A549 (cell line): Measurements from ENCODE around the gene ZNF10. TPM values are rescaled to one million over a fixed set of nuclear protein-coding genes. Genes with fewer than 3 reads are reported as not detected.
A peak's percentile ranks its signal among the peaks of the same experiment; 100 is the strongest.

Experiments used
- ATAC-seq, 2 experiments: fragments of 200-7000 bp in 1 of 2; fragments of >200 bp in 1 of 2; cut with Nextera tagmentation in 1 of 2; cut with Tn5 transposase in 1 of 2; 3 replicates each; pipeline versions ENCODE4 v1.8.0 to v1.9.1; 2018 to 2020; ENCODE audit warnings: mild to moderate bottlenecking in 1 of 2, moderate library complexity in 1 of 2
- CTCF ChIA-PET: fragments of 300-600 bp; sonication (Branson Sonifier 250); formaldehyde crosslinking; extraction: SDS; loops from one replicate; lab custom pipeline; 2021; ENCODE audit warnings: antibody characterized with exemption, inconsistent platforms; lab: Yijun Ruan, JAX
- POLR2A ChIA-PET: fragments of 350-600 bp; formaldehyde crosslinking; extraction: SDS; loops from one replicate; lab custom pipeline; 2021; ENCODE audit warnings: antibody characterized with exemption, inconsistent platforms; lab: Yijun Ruan, JAX
- DNase-seq, 2 experiments: peaks; one replicate each; pipeline versions ENCODE4 v3.0.0 to v3.0.0-alpha.2; 2011 to 2016; ENCODE audit warnings: low read depth in 1 of 2, low spot score in 1 of 2
- FAIRE-seq: peaks from 2 replicates; lab custom pipeline; 2011; peaks lifted over from hg19 to GRCh38; lab: Jason Lieb, UNC
- H3K27ac ChIP-seq, 2 experiments: fragments of >200 bp; sonication (Bioruptor Twin); formaldehyde crosslinking; 3 replicates each; pipeline ENCODE4 v1.5.1; 2016 to 2017
- H3K4me1 ChIP-seq: fragments of >200 bp; sonication (Bioruptor Twin); formaldehyde crosslinking; 3 replicates; pipeline ENCODE4 v1.6.1; 2016
- H3K4me2 ChIP-seq: fragments of >200 bp; sonication (Bioruptor Twin); formaldehyde crosslinking; 3 replicates; pipeline ENCODE4 v1.6.1; 2016
- H3K4me3 ChIP-seq: fragments of >200 bp; sonication (Bioruptor Twin); formaldehyde crosslinking; 3 replicates; pipeline ENCODE4 v1.5.1; 2016
- H3K9me3 ChIP-seq: fragments of >200 bp; sonication (Bioruptor Twin); formaldehyde crosslinking; 3 replicates; pipeline ENCODE4 v1.6.1; 2016
- CEBPB ChIP-seq, 2 experiments: fragments of >200 bp in 1 of 2; sonication (Bioruptor Twin) in 1 of 2; formaldehyde crosslinking in 1 of 2; IDR thresholded peaks; 2 replicates each; pipeline ENCODE4 v1.6.1; 2012 to 2016
- CHD4 ChIP-seq: fragments of 200-600 bp; sonication (generic); IDR thresholded peaks from 2 replicates; pipeline ENCODE4 v1.6.1; 2016; ENCODE audit warnings: antibody characterized with exemption, mild to moderate bottlenecking, borderline replicate concordance
- EP300 ChIP-seq, 2 experiments: fragments of >200 bp; sonication (Bioruptor Twin); formaldehyde crosslinking; IDR thresholded peaks; 2 replicates in 1 of 2; 3 replicates in 1 of 2; pipeline ENCODE4 v1.6.1; 2016 to 2017
- FOSL2 ChIP-seq, 2 experiments: fragments of 450-650 bp in 1 of 2; fragments of >200 bp in 1 of 2; sonication (Bioruptor Twin) in 1 of 2; formaldehyde crosslinking; IDR thresholded peaks; 2 replicates each; pipeline versions ENCODE4 v1.5.0 to v1.6.1; 2016 to 2020; ENCODE audit warnings: mild to moderate bottlenecking in 1 of 2, moderate library complexity in 1 of 2
- HOXA7 ChIP-seq: fragments of 250-450 bp; sonication (Bioruptor Pico); IDR thresholded peaks from 2 replicates; pipeline ENCODE4 v1.5.0; 2020; ENCODE audit warnings: mild to moderate bottlenecking, moderate library complexity
- MAFK ChIP-seq: fragments of 450-650 bp; IDR thresholded peaks from 2 replicates; pipeline ENCODE4 v1.6.1; 2014; ENCODE audit not compliant: partially characterized antibody
- MYC ChIP-seq: IDR thresholded peaks from 2 replicates; pipeline ENCODE4 v1.6.1; 2012; ENCODE audit warnings: mild to moderate bottlenecking, inconsistent platforms, low read length, improper control_type of control experiment, borderline replicate concordance
- NFE2L2 ChIP-seq: fragments of 150-350 bp; conservative IDR thresholded peaks from 2 replicates; pipeline ENCODE4 v1.6.1; 2014; ENCODE audit warnings: low read length
- NPAS2 ChIP-seq: fragments of 250-450 bp; sonication (Bioruptor Pico); IDR thresholded peaks from 2 replicates; pipeline ENCODE4 v1.8.0; 2022; ENCODE audit warnings: mild to moderate bottlenecking, moderate library complexity, borderline replicate concordance
- NR3C1 ChIP-seq: fragments of >200 bp; sonication (Bioruptor Twin); formaldehyde crosslinking; IDR thresholded peaks from 3 replicates; pipeline ENCODE4 v1.6.1; 2017
- PHF8 ChIP-seq: fragments of 200-600 bp; sonication (generic); IDR thresholded peaks from 2 replicates; pipeline ENCODE4 v1.6.1; 2016; ENCODE audit warnings: low read depth, mild to moderate bottlenecking, antibody characterized with exemption, moderate library complexity, borderline replicate concordance
- POLR2A ChIP-seq: IDR thresholded peaks from 2 replicates; pipeline ENCODE4 v1.6.1; 2012; ENCODE audit warnings: mild to moderate bottlenecking, low read length
- RNF2 ChIP-seq: fragments of 200-600 bp; sonication (generic); IDR thresholded peaks from 2 replicates; pipeline ENCODE4 v1.6.1; 2016; ENCODE audit warnings: low read depth, mild to moderate bottlenecking, antibody characterized with exemption, moderate library complexity, borderline replicate concordance
- SMC3 ChIP-seq: fragments of >200 bp; sonication (Bioruptor Twin); formaldehyde crosslinking; IDR thresholded peaks from 3 replicates; pipeline ENCODE4 v1.6.1; 2018; ENCODE audit warnings: inconsistent platforms
- TP53 ChIP-seq: fragments of 250-450 bp; sonication (Bioruptor Pico); IDR thresholded peaks from 2 replicates; pipeline ENCODE4 v1.5.0; 2021; ENCODE audit warnings: mild to moderate bottlenecking, moderate library complexity
- ZNF302 ChIP-seq: fragments of 250-450 bp; sonication (Bioruptor Pico); IDR thresholded peaks from 2 replicates; pipeline ENCODE4 v1.9.0; 2021; ENCODE audit warnings: inconsistent platforms, mild to moderate bottlenecking, moderate library complexity
- ZSCAN20 ChIP-seq: fragments of 250-450 bp; sonication (Bioruptor Pico); IDR thresholded peaks from 2 replicates; pipeline ENCODE4 v1.8.0; 2022; ENCODE audit warnings: mild to moderate bottlenecking, moderate library complexity
- WGBS: methylation state at CpG from one replicate; pipeline ENCODE4 v1.1.6; 2017; ENCODE audit errors: missing lambda C conversion rate; 5-methylcytosine and 5-hydroxymethylcytosine counted together
- polyA plus RNA-seq, 4 experiments: library from polyadenylated mRNA; depleted of rRNA in 3 of 4; stranded (reverse); fragments of >200 nt; fragmentation: RNase III in 1 of 4; extraction: RNeasy Plus Mini Kit Qiagen cat#74134 plus additional on column Dnase treatment in 1 of 4; gene quantifications; 2 replicates in 3 of 4; 3 replicates in 1 of 4; pipeline ENCODE4 v1.2.3, GENCODE V29; 2011 to 2017
- TF ChIP-seq, protein P1 (sequence below): fragments of 200-600 bp; sonication (generic); IDR thresholded peaks from 2 replicates; pipeline ENCODE4 v1.6.1; 2016; ENCODE audit warnings: antibody characterized with exemption, mild to moderate bottlenecking, moderate library complexity
- TF ChIP-seq, protein P2 (sequence below): IDR thresholded peaks from 2 replicates; pipeline ENCODE4 v1.6.1; 2012; ENCODE audit warnings: low read depth, borderline replicate concordance
- TF ChIP-seq, protein P3 (sequence below): fragments of >200 bp; sonication (Bioruptor Twin); formaldehyde crosslinking; IDR thresholded peaks from 3 replicates; pipeline ENCODE4 v1.5.1; 2016
- TF ChIP-seq, protein P4 (sequence below): fragments of 250-450 bp; sonication (Bioruptor Pico); IDR thresholded peaks from 2 replicates; pipeline ENCODE4 v1.5.0; 2021; ENCODE audit warnings: mild to moderate bottlenecking, moderate library complexity, borderline replicate concordance
- TF ChIP-seq, protein P5 (sequence below): IDR thresholded peaks from 2 replicates; pipeline ENCODE4 v1.6.1; 2012

ZNF10 gene
- polyA plus RNA-seq, 2 of the 4 experiments (the other 2 are of a cell fraction) = 2.0 to 4.1 TPM

DNA sequence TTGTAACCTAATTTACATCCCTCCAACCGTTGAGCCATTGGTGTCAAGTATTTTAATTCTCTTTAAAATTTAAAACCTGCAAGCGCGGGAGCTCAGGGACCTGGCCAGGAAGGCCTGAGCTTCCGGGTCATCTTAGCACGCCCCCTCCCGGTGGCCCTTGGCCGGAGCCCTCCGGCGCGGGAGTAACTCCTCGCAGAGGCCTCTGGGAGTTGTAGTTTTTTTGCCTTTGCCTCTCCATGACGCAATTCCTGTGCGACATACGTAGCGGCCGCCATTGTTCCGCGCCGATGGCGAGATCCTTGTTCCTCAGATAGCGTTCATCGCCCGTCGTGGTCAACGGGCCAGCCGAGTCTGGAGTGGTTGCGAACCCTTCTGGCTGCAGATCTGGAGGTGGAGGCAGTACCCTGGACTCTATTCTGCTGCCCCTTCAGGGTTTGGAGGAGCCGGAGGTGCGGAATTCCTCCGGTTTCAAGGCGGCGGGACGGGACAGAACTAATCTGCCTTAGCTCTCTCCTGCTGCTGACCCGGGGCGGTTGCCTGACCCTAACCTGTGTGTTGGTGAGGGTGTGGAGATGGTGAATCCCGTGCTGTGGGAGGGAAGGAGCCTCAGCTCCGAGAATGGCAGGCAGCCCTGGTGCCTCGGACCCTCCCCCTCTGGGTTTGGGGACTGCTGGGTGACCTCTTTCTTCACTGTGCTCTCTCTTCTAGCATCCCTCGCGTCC, 51.0 kb downstream of the ZNF10 start, which contains the start of gene ZNF268 (continued):
- TF ChIP-seq MYC = peak; percentile 65; the same call in 1 of the 2 replicates
- no peak for TF ChIP-seq ZSCAN20 (CRISPR knock-in tag)
- TF ChIP-seq, protein P1, sequence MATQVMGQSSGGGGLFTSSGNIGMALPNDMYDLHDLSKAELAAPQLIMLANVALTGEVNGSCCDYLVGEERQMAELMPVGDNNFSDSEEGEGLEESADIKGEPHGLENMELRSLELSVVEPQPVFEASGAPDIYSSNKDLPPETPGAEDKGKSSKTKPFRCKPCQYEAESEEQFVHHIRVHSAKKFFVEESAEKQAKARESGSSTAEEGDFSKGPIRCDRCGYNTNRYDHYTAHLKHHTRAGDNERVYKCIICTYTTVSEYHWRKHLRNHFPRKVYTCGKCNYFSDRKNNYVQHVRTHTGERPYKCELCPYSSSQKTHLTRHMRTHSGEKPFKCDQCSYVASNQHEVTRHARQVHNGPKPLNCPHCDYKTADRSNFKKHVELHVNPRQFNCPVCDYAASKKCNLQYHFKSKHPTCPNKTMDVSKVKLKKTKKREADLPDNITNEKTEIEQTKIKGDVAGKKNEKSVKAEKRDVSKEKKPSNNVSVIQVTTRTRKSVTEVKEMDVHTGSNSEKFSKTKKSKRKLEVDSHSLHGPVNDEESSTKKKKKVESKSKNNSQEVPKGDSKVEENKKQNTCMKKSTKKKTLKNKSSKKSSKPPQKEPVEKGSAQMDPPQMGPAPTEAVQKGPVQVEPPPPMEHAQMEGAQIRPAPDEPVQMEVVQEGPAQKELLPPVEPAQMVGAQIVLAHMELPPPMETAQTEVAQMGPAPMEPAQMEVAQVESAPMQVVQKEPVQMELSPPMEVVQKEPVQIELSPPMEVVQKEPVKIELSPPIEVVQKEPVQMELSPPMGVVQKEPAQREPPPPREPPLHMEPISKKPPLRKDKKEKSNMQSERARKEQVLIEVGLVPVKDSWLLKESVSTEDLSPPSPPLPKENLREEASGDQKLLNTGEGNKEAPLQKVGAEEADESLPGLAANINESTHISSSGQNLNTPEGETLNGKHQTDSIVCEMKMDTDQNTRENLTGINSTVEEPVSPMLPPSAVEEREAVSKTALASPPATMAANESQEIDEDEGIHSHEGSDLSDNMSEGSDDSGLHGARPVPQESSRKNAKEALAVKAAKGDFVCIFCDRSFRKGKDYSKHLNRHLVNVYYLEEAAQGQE = 0 out of 2 replicates have a peak, but pooled peaks have one; percentile 18
- peak in 1 of 2 experiments; percentile 70; a peak in 1 of 4 replicates for TF ChIP-seq CEBPB (IDR thresholded peaks at IDR 0.05)
- TF ChIP-seq, protein P2, sequence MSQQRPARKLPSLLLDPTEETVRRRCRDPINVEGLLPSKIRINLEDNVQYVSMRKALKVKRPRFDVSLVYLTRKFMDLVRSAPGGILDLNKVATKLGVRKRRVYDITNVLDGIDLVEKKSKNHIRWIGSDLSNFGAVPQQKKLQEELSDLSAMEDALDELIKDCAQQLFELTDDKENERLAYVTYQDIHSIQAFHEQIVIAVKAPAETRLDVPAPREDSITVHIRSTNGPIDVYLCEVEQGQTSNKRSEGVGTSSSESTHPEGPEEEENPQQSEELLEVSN = peak; percentile 52; the same call in 1 of the 2 replicates
- no peak for TF ChIP-seq FOSL2 (IDR thresholded peaks at IDR 0.05)
- TF ChIP-seq FOSL2 (CRISPR knock-in tag; IDR thresholded peaks at IDR 0.05) = peak; percentile 26; the same call in 1 of the 2 replicates
- TF ChIP-seq TP53 (CRISPR knock-in tag) = no peak
- no peak for TF ChIP-seq RNF2
- TF ChIP-seq, protein P3, sequence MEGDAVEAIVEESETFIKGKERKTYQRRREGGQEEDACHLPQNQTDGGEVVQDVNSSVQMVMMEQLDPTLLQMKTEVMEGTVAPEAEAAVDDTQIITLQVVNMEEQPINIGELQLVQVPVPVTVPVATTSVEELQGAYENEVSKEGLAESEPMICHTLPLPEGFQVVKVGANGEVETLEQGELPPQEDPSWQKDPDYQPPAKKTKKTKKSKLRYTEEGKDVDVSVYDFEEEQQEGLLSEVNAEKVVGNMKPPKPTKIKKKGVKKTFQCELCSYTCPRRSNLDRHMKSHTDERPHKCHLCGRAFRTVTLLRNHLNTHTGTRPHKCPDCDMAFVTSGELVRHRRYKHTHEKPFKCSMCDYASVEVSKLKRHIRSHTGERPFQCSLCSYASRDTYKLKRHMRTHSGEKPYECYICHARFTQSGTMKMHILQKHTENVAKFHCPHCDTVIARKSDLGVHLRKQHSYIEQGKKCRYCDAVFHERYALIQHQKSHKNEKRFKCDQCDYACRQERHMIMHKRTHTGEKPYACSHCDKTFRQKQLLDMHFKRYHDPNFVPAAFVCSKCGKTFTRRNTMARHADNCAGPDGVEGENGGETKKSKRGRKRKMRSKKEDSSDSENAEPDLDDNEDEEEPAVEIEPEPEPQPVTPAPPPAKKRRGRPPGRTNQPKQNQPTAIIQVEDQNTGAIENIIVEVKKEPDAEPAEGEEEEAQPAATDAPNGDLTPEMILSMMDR = peak; percentile 76
- TF ChIP-seq NPAS2 = no peak
- peak; percentile 54 for TF ChIP-seq SMC3
- TF ChIP-seq HOXA7 (CRISPR knock-in tag) = no peak
- TF ChIP-seq, protein P4, sequence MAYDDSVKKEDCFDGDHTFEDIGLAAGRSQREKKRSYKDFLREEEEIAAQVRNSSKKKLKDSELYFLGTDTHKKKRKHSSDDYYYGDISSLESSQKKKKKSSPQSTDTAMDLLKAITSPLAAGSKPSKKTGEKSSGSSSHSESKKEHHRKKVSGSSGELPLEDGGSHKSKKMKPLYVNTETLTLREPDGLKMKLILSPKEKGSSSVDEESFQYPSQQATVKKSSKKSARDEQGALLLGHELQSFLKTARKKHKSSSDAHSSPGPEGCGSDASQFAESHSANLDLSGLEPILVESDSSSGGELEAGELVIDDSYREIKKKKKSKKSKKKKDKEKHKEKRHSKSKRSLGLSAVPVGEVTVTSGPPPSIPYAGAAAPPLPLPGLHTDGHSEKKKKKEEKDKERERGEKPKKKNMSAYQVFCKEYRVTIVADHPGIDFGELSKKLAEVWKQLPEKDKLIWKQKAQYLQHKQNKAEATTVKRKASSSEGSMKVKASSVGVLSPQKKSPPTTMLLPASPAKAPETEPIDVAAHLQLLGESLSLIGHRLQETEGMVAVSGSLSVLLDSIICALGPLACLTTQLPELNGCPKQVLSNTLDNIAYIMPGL (CRISPR knock-in tag) = no peak
- TF ChIP-seq PHF8 = peak; percentile 83
- no peak for TF ChIP-seq EP300 (IDR thresholded peaks at IDR 0.05)
- TF ChIP-seq, all 56 proteins: peak for 16

DNA sequence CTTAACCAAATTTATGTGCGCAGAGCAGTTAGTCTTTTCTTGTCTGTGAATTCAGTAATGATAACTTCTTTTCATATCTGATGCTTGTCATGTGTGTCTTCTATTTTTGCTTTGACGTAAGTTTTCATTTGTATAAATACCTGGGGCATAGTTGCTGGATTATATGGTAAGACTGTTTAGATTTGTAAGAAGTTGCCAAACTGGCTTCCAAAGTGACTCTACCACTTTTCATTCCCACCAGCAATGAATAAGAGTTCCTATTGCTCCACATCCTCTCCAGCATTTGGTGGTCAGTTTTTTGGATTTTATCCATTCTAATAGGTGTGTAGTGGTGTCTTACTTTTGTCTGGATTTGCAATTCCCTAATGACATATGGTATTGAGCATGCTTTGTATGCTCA, 59.7 kb downstream of the ZNF10 start:
- TF ChIP-seq NFE2L2 (no peak), MYC (no peak), NR3C1 (no peak), ZNF302 (CRISPR knock-in tag) (no peak), MAFK (no peak), CHD4 (no peak), POLR2A (no peak), FOSL2 (IDR thresholded peaks at IDR 0.05) (no peak), FOSL2 (CRISPR knock-in tag; IDR thresholded peaks at IDR 0.05) (no peak)
- TF ChIP-seq, protein P5, sequence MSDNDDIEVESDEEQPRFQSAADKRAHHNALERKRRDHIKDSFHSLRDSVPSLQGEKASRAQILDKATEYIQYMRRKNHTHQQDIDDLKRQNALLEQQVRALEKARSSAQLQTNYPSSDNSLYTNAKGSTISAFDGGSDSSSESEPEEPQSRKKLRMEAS = no peak
- no peak overlapping the region for H3K4me3 ChIP-seq
- H3K4me1 ChIP-seq = no peaks in the 10 kb centered on the region
- no peak overlapping the region for H3K4me2 ChIP-seq
- 96% methylated on average over 2 of the region's 2 CpGs for WGBS
- ATAC-seq (no peak), FAIRE-seq (peak; percentile 77), DNase-seq (no peak)
- CTCF ChIA-PET = no interaction called here
- POLR2A ChIA-PET = no interaction called here
- H3K27ac ChIP-seq = no peak overlapping the region
- peaks cover 98% of the 10 kb centered on the region for H3K9me3 ChIP-seq
